DLD1 (cell line): ENCODE measurements around the gene NAT10.

ENCODE experiments used
- in situ Hi-C: cut with HindIII; loops from 2 replicates; pipeline ENCODE4 v1.10.0; 2017; ENCODE audit warnings: low sequenced_read_pairs

Gene NAT10

GRCh38 chr11:34166806-34167740 lies 61.6 kb downstream of the NAT10 start:
- in situ Hi-C loops, result no loop called here

GRCh38 chr11:34167961-34168360 lies 62.5 kb downstream of the NAT10 start:
- in situ Hi-C loops, result no loop called here

DNA sequence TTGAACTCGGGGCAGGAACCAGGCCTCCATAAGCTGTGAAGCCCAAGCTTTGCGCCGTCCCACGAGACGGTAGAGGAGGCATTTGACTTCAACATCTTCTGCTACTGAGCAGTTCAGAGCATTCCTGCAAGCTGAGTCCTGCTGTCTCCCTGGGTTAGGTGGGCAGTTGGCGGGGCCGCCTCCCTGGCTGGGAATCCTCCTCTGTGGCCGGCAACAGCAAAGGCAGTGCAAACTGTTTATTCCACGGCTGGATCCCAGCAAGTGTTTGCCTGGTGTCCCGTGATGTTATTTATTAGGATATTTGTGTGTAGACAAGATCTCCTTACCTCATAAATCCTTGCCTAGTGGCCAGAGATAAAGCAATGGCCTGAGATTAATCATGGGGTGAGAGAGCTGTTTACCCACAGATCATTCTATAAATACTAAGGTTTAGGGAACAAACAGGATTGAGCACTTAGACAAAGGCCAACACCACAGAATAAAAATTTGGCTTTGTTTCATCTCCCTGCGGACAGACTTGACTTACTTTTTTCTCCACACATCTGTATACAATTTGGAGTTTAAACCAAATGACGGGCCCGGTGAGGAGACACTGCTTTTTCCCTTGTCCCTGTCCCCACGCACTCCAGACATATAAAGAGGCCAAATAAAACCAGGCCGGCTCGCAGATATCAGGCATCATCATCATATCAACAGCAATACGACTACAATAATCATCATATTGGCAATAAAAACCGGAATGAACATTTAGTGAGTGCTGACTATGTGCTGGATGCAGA lies 63.4 kb downstream of the NAT10 start:
- in situ Hi-C loops, result no loop called here

DNA sequence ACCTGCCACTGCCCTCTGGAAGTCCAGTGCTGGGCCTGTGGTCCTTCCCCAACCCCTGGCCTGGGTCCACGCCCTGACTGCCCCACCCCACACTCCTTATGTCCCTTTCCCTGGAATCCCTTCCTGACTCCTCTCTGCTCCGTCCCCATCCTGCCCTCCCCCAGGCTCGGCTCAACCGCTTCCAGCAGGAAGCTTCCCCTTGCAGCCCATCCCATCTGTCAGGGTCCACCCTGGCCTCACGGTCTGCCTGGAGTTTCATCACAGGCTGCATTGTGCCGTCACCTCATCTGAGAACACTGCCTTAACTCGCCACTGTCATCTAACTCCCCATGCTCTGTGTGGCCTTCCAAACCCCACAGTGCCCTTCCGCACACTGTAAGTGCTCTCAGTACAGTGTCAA lies 64.3 kb downstream of the NAT10 start:
- in situ Hi-C loops, result no loop called here

DNA sequence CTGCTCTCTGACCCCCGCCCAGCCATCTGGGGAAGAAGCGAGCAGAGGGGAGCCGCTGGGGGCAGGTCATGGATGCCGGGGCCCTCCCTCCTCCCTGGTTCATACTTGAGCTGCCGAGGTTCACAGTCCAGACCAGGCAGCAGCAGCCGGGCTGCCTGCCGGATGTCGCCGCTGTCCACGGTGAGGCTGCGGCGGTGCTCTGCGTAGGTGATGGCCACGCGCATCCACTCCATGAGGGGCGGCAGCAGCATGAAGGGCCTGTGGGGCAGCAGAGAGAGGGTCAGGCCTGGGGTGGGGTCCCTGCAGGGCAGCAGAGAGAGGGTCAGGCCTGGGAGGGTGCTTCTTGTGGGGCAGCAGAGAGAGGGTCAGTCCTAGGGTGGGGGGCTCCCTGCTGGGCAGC lies 67.6 kb downstream of the NAT10 start:
- in situ Hi-C loops, result no loop called here

DNA sequence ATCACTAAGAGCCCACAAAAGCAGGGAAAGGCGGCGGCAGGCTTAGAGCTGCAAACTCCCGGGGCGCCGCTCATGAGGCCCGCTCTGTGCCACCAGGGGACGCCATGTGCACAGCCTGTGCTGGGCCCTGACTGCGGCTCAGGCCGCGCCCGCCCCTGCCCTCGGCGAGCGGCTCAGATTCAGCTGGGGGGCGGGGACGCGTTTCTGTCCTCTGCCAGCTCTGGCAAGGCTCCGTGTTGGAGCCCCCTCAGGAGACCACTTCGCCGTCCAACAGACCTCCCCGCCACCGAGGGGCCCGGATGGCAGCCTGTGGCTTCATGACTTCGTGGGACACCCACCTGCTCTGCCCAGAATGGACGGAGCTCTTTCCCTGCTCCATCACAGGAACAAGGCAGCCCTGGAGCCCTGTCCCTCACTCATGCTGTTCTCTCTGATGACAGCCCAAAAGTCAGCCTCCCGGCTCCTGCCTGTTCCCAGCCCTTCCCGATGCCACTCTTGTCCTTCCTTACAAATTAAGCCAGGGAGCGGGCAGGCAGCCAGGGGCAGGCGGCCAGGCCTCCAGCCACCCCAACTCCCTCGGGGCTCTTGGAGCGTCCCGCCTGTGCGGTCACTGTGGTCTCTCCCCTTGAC lies 69.1 kb downstream of the NAT10 start:
- in situ Hi-C loops, result no loop called here

- in situ Hi-C loops, result no loop called here
Observed at GRCh38 chr11:34175284-34176019, 70.0 kb downstream of the NAT10 start.

DNA sequence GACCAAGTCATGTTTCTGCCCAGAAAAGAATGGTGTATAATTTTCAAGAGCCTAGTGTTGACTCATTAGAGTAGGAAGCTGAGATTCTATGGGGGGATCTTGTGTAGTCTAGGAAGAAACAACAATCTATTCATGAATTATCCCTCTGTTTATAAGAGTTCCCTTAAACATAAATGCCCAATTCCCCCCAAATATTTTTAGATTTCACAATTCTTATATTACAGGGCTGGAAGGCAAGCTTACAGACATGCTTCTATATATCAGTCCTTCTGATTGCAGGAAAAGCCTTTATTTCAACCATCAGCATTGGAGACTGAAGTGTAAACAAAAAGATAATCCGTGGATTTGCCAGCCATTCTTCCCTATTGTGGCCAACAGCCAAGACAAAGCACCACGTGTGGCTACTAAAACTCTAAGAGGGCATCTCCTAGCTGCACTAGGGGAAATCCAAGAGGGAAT lies 71.4 kb downstream of the NAT10 start:
- in situ Hi-C loops, result no loop called here

DNA sequence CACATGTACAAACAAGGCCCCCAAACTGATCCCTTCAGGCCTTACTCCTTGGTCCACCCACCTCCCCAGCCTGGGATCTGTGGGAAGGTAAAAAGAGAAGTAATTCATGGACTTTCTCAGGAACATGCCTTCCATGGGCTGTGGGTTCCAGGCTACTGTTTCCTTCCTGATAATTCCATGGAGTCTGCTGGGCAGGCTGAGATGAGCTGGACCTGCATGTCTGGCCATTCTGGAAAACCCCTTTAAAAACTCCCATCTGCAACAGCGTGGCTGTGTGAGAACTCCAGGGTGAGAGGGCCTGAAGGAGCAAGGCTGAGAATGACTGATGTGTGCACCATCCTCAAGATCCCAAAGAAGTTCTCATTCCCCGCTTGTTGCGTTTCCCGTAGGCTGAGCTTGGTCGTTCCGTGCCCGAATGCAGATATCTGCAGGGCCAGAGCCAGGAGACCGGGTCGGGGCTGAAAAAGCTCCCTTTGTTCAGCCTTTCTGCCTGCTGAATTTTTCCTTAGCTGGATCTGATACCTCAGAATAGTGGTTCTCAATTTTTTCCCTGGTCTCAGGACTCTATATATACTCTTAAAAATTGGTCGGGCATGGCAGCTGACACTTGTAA lies 72.9 kb downstream of the NAT10 start:
- in situ Hi-C loops, result no loop called here

DNA sequence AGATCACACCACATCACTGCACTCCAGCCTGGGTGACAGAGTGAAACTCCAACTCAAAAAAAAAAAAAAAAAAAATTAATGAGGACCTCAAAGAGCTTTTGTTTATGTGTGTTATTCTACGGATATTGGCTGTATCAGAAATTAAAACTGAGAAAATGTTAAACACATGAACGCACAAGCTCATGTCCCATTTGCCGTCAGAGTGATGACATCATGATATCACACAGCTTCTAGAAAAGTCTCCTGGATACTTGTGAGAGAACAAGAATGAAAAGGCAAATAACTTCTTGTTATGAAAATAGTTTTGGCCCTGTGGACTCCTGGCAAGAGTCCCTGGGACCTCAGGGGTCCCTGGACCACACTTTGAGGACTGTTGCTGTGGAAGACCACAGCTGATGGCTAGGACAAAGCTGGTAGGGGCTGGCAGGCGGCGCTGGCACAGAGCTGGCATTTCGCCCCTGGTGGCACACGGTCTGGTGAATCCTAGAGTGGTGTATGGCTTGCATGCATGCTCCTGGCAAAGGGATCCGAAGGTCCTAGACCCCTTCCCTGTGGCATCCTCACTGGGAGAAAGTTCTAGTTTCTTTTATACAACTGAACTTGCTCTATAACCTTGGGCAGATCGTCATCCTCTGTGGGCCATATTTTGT lies 73.7 kb downstream of the NAT10 start:
- in situ Hi-C loops, result no loop called here

- in situ Hi-C loops, result loop anchor here (5.0 to 10.0 kb wide), 2 partner anchors 85 to 172 kb away; no protein-coding TSS in a partner anchor
Observed at GRCh38 chr11:34180040-34180813, 74.8 kb downstream of the NAT10 start.

- in situ Hi-C loops, result loop anchor here (5.0 to 10.0 kb wide), 2 partner anchors 84 to 172 kb away; no protein-coding TSS in a partner anchor
Observed at GRCh38 chr11:34180814-34181165, 75.4 kb downstream of the NAT10 start.

DNA sequence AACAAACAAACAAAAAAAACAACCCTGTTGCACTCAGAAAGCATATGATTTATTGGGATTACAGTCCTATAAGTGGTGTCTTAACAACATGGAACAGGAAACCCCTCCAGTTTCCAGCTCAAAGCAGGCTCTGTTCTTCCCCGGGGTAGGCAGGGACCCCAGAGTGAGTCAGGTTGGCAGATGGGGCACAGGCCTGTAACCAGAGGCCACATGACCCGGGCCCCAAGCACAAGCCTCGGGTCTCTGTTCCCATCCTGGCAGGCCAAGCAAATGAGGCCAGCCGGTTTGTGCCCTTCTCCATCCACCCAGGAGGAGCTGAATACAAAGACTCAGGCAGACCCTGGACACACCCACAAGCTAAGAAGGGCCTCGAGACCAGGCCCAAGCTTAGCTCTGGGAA lies 75.8 kb downstream of the NAT10 start:
- in situ Hi-C loops, result loop anchor here (5.0 to 10.0 kb wide), 2 partner anchors 84 to 171 kb away; no protein-coding TSS in a partner anchor

DNA sequence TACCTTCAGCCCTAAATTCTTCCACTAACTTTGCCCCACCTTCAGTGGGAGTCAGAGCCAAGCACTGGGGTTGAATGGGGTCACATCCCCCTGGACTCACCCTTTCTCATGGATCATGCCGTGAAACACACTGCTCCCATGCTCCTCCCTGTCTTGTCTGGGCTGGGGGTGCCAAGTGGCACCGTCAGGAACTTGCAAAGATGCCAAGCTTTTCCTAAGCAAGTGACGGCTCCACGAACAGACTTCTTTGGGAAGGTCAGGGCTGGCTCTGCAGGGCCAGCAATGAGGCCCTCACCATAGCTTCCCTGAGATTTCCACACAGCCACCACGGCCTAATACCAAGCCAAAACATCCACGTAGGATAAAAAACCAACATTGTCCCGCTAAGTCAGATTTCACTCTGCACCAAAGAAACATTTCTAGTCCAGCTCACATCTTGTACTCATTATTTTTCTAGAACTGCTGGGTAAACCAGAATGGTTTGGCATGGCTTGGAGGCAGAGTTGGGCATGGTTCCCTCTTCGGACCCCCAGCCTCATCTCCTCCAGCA lies 76.5 kb downstream of the NAT10 start:
- in situ Hi-C loops, result loop anchor here (5.0 to 10.0 kb wide), 2 partner anchors 83 to 170 kb away; no protein-coding TSS in a partner anchor

DNA sequence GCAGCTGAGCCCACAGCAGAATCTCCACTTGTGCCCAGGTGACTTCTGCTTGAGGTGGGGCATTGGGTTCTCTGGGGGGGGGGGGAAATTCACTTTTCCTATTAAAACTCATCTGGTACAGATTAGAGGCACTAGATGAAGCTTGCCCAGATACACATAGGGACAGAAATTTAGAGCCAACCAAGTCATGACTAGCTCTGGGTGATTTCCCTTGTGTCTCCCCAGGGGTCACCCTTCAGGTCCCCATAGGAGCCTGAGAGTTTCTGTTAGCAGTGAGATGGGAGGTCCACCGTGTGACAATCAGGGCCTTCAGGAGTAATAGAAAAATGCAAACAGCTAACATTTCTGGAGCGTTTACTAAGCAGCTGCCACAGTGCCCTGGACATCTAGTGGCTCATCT lies 77.0 kb downstream of the NAT10 start:
- in situ Hi-C loops, result loop anchor here (5.0 to 10.0 kb wide), 2 partner anchors 82 to 170 kb away; no protein-coding TSS in a partner anchor

DNA sequence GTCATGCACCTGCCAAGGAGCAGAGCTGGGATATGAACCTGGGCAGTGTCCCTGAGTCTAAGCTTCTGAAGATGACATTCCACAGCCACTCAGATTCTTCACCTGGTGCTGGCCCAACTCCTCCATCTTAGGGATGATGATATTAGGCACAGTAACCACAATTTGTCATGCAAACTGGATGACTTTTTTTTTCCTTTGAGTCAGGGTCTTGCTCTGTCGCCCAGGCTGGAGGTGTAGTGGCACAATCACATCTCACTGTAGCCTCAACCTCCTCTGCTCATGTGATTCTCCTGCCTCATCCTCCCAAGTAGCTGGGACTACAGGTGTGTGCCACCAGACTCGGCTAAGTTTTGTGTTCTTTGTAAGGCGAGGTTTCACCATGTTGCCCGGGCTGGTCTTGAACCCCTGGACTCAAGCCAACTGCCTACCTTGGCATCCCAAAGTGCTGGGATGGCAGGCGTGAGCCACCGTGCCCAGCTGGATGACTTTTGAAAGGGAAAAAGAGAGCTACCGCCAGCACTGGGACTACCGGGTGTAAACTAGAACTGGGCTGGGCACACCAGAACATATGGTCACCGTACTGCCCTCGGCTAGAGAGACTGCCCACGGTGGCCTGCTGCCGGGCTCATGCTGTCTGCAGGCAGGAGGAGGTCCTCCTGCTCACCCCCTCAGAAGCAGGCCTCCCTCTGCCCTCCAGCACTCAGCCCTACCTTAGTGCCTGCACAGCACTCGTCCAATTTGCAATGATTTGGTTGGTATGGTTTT lies 77.7 kb downstream of the NAT10 start:
- in situ Hi-C loops, result loop anchor here (5.0 to 10.0 kb wide), 2 partner anchors 82 to 169 kb away; no protein-coding TSS in a partner anchor

DNA sequence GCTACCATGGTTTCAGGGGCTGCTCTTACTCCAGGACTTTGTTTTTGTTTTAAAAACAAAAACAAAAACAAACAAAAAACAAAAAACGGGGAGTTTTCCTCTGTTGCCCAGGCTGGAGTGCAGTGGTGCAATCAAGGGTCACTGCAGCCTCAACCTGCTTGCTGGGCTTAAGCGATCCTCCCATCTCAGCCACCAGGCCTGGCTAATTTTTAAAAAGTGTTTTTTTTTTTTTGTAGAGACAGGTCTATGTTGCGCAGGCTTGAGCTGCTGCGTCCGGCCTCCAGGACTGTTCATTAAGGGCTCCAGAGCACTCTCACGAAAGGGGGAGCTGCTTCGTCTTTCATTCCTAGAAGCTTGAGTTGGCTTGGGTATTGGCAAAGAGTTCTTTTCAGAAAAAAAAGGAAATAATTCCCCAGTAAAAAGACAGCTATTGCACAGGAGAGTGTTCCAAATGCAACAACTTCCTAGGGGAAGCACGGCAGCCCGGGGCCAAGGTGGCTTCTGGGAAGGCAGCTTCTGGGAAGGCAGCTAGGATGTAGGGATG lies 78.5 kb downstream of the NAT10 start:
- in situ Hi-C loops, result loop anchor here (5.0 to 10.0 kb wide), 2 partner anchors 81 to 168 kb away; no protein-coding TSS in a partner anchor
